T-helper 2 cell treated with Interferon-gamma antibody and Interleukin-4, amounts not matched to agents 5 μg/mL and 100 μg/mL, for 36 hours (primary cell): ENCODE data around the gene TOMM22.
A peak's percentile ranks its signal among the peaks of the same experiment; 100 is the strongest.

ENCODE experiments used
- DNase-seq: peaks from one replicate; pipeline ENCODE4 v3.0.0; 2021; ENCODE audit warnings: low spot score
- H3K27ac Mint-ChIP-seq: one replicate; pipeline ENCODE4 v1.8.0; 2021; ENCODE audit warnings: mild to moderate bottlenecking, mixed read lengths
- H3K27me3 Mint-ChIP-seq: one replicate; pipeline ENCODE4 v1.8.0; 2021; ENCODE audit warnings: low read depth, mixed read lengths
- H3K36me3 Mint-ChIP-seq: one replicate; pipeline ENCODE4 v1.8.0; 2021; ENCODE audit warnings: low read depth, mixed read lengths
- H3K4me1 Mint-ChIP-seq: one replicate; pipeline ENCODE4 v1.8.0; 2021; ENCODE audit warnings: low read depth, mixed read lengths
- H3K4me3 Mint-ChIP-seq: one replicate; pipeline ENCODE4 v1.8.0; 2022; ENCODE audit warnings: mild to moderate bottlenecking, moderate library complexity, mixed read lengths
- H3K9me3 Mint-ChIP-seq: one replicate; pipeline ENCODE4 v1.8.0; 2021; ENCODE audit warnings: mixed read lengths

Gene TOMM22

GRCh38 chr22:38713921-38714320 lies 32.2 kb downstream of the TOMM22 start:
- Mint-ChIP-seq H3K27me3 (no peaks in the 10 kb centered on the region), H3K36me3 (peaks cover 36% of the 10 kb centered on the region), H3K9me3 (no peaks in the 10 kb centered on the region), H3K27ac (no peak overlapping the region), H3K4me1 (peaks cover 33% of the 10 kb centered on the region), H3K4me3 (no peak overlapping the region)
- DNase-seq = no peak

GRCh38 chr22:38715176-38715764 lies 33.5 kb downstream of the TOMM22 start:
- Mint-ChIP-seq H3K36me3 (peaks cover 31% of the 10 kb centered on the region), H3K4me1 (peaks cover 25% of the 10 kb centered on the region)

GRCh38 chr22:38715852-38716251 lies 34.1 kb downstream of the TOMM22 start:
- Mint-ChIP-seq H3K36me3 (peaks cover 26% of the 10 kb centered on the region), H3K4me3 (no peak overlapping the region), H3K27ac (no peak overlapping the region), H3K27me3 (no peaks in the 10 kb centered on the region), H3K4me1 (peaks cover 20% of the 10 kb centered on the region), H3K9me3 (no peaks in the 10 kb centered on the region)
- DNase-seq = no peak

More at GRCh38 chr22:38715176-38715764, 33.5 kb downstream of the TOMM22 start:
- no peaks in the 10 kb centered on the region for H3K27me3 Mint-ChIP-seq
- no peak overlapping the region for H3K4me3 Mint-ChIP-seq
- H3K9me3 Mint-ChIP-seq = no peaks in the 10 kb centered on the region
- DNase-seq = no peak
- no peak overlapping the region for H3K27ac Mint-ChIP-seq

GRCh38 chr22:38716271-38716670 lies 34.5 kb downstream of the TOMM22 start:
- Mint-ChIP-seq H3K9me3 (no peaks in the 10 kb centered on the region), H3K4me1 (peaks cover 19% of the 10 kb centered on the region), H3K27me3 (no peaks in the 10 kb centered on the region), H3K27ac (peak overlapping the region; percentile 14), H3K4me3 (no peak overlapping the region), H3K36me3 (peaks cover 23% of the 10 kb centered on the region)
- DNase-seq = no peak

- Mint-ChIP-seq H3K4me3 (no peak overlapping the region), H3K36me3 (peaks cover 27% of the 10 kb centered on the region), H3K27ac (peak overlapping the region; percentile 21), H3K9me3 (no peaks in the 10 kb centered on the region), H3K4me1 (peaks cover 21% of the 10 kb centered on the region), H3K27me3 (no peaks in the 10 kb centered on the region)
- DNase-seq = no peak
Observed at GRCh38 chr22:38716826-38717225, 35.1 kb downstream of the TOMM22 start.

GRCh38 chr22:38717244-38717643 lies 35.5 kb downstream of the TOMM22 start:
- Mint-ChIP-seq H3K4me3 (no peak overlapping the region), H3K4me1 (peaks cover 18% of the 10 kb centered on the region), H3K27ac (no peak overlapping the region), H3K27me3 (no peaks in the 10 kb centered on the region), H3K9me3 (no peaks in the 10 kb centered on the region), H3K36me3 (peaks cover 27% of the 10 kb centered on the region)
- no peak for DNase-seq

GRCh38 chr22:38718414-38718813 lies 36.7 kb downstream of the TOMM22 start:
- peak overlapping the region; percentile 6 for H3K27ac Mint-ChIP-seq
- no peak for DNase-seq
- peaks cover 13% of the 10 kb centered on the region for H3K4me1 Mint-ChIP-seq
- H3K9me3 Mint-ChIP-seq = no peaks in the 10 kb centered on the region
- H3K4me3 Mint-ChIP-seq = no peak overlapping the region
- H3K27me3 Mint-ChIP-seq = no peaks in the 10 kb centered on the region
- H3K36me3 Mint-ChIP-seq = peaks cover 31% of the 10 kb centered on the region

- Mint-ChIP-seq H3K4me1 (peaks cover 11% of the 10 kb centered on the region), H3K9me3 (no peaks in the 10 kb centered on the region), H3K27me3 (no peaks in the 10 kb centered on the region), H3K4me3 (no peak overlapping the region), H3K27ac (no peak overlapping the region), H3K36me3 (peaks cover 36% of the 10 kb centered on the region)
- DNase-seq = no peak
Observed at GRCh38 chr22:38719196-38719595, 37.4 kb downstream of the TOMM22 start.

- Mint-ChIP-seq H3K9me3 (no peaks in the 10 kb centered on the region), H3K4me3 (no peak overlapping the region), H3K27ac (no peak overlapping the region), H3K4me1 (peaks cover 2% of the 10 kb centered on the region), H3K36me3 (peaks cover 47% of the 10 kb centered on the region), H3K27me3 (no peaks in the 10 kb centered on the region)
- no peak for DNase-seq
Observed at GRCh38 chr22:38720350-38720749, 38.6 kb downstream of the TOMM22 start.

GRCh38 chr22:38721551-38721950 lies 39.8 kb downstream of the TOMM22 start:
- Mint-ChIP-seq H3K4me1 (peaks cover 2% of the 10 kb centered on the region), H3K36me3 (peaks cover 53% of the 10 kb centered on the region), H3K27me3 (no peaks in the 10 kb centered on the region), H3K27ac (no peak overlapping the region), H3K4me3 (no peak overlapping the region), H3K9me3 (no peaks in the 10 kb centered on the region)
- no peak for DNase-seq

GRCh38 chr22:38724176-38724575 lies 42.4 kb downstream of the TOMM22 start:
- Mint-ChIP-seq H3K27ac (no peak overlapping the region), H3K9me3 (no peaks in the 10 kb centered on the region), H3K4me1 (peaks cover 2% of the 10 kb centered on the region), H3K27me3 (no peaks in the 10 kb centered on the region), H3K4me3 (no peak overlapping the region), H3K36me3 (peaks cover 62% of the 10 kb centered on the region)
- no peak for DNase-seq

- Mint-ChIP-seq H3K27me3 (no peaks in the 10 kb centered on the region), H3K9me3 (no peaks in the 10 kb centered on the region), H3K4me1 (peaks cover 2% of the 10 kb centered on the region), H3K27ac (peak overlapping the region; percentile 11), H3K36me3 (peaks cover 66% of the 10 kb centered on the region), H3K4me3 (no peak overlapping the region)
- DNase-seq = no peak
Observed at GRCh38 chr22:38724926-38725571, 43.3 kb downstream of the TOMM22 start.

GRCh38 chr22:38725900-38726655 lies 44.3 kb downstream of the TOMM22 start:
- Mint-ChIP-seq H3K36me3 (peaks cover 71% of the 10 kb centered on the region), H3K27ac (no peak overlapping the region), H3K9me3 (no peaks in the 10 kb centered on the region), H3K4me1 (peaks cover 2% of the 10 kb centered on the region), H3K27me3 (no peaks in the 10 kb centered on the region), H3K4me3 (no peak overlapping the region)
- no peak for DNase-seq

GRCh38 chr22:38727123-38727522 lies 45.4 kb downstream of the TOMM22 start:
- DNase-seq = no peak
- Mint-ChIP-seq H3K27ac (no peak overlapping the region), H3K4me1 (no peaks in the 10 kb centered on the region), H3K36me3 (peaks cover 67% of the 10 kb centered on the region), H3K4me3 (no peak overlapping the region), H3K27me3 (no peaks in the 10 kb centered on the region), H3K9me3 (no peaks in the 10 kb centered on the region)
